Left forelimb (tissue), 1 donor: ENCODE data around the gene TIMM13.
"Not testable (repeated sequence)": the region's sequence is repeated elsewhere in the genome, so short reads cannot be mapped to it uniquely, and the experiment has no call there.

ENCODE experiments used
- DNase-seq: peaks from one replicate; pipeline ENCODE4 v3.0.0-alpha.2; 2018; ENCODE audit warnings: low spot score

Gene TIMM13

GRCh38 chr19:2431318-2432055, 4.1 kb upstream of the TIMM13 start:
- no peak for DNase-seq

- no peak for DNase-seq
Measured at GRCh38 chr19:2429917-2430535, 2.6 kb upstream of the TIMM13 start.

GRCh38 chr19:2428756-2429711, 1.6 kb upstream of the TIMM13 start:
- DNase-seq, result no peak

GRCh38 chr19:2428321-2428690, 920 bp upstream of the TIMM13 start:
- DNase-seq, result no peak

- DNase-seq, result no peak
Measured at GRCh38 chr19:2426611-2427428, 566 bp downstream of the TIMM13 start.

- no peak for DNase-seq
Measured at GRCh38 chr19:2425622-2426581, 1.5 kb downstream of the TIMM13 start.

- peak; percentile 83 for DNase-seq
Measured at GRCh38 chr19:2424686-2425621, 2.4 kb downstream of the TIMM13 start.

GRCh38 chr19:2423915-2424685, 3.3 kb downstream of the TIMM13 start:
- DNase-seq, result no peak

GRCh38 chr19:2423071-2423914, 4.1 kb downstream of the TIMM13 start:
- no peak for DNase-seq

- no peak for DNase-seq
Measured at GRCh38 chr19:2421581-2422306, 5.6 kb downstream of the TIMM13 start.

- DNase-seq, result no peak
Measured at GRCh38 chr19:2420490-2420889, 6.9 kb downstream of the TIMM13 start.

- DNase-seq, result no peak
Measured at GRCh38 chr19:2419754-2420153, 7.6 kb downstream of the TIMM13 start.

GRCh38 chr19:2417881-2418406, 9.4 kb downstream of the TIMM13 start:
- no peak for DNase-seq

- not testable (repeated sequence) for DNase-seq
Measured at GRCh38 chr19:2417436-2417835, 9.9 kb downstream of the TIMM13 start.

GRCh38 chr19:2416321-2417097, 10.9 kb downstream of the TIMM13 start:
- no peak for DNase-seq

- no peak for DNase-seq
Measured at GRCh38 chr19:2415973-2416319, 11.4 kb downstream of the TIMM13 start.
